Left ventricle myocardium inferior (tissue), 1 donor: ENCODE results near the gene EPPIN. TPM values are rescaled to one million over a fixed set of nuclear protein-coding genes. Genes with fewer than 3 reads are reported as not detected.

ENCODE experiments used
- DNase-seq: peaks from one replicate; pipeline ENCODE4 v3.0.0-alpha.2; 2020
- H3K27ac ChIP-seq: fragments of 200-600 bp; replicated peaks from 2 replicates; pipeline ENCODE4 v1.8.0; 2021
- H3K27me3 ChIP-seq: fragments of 200-600 bp; 2 replicates; pipeline ENCODE4 v1.8.0; 2021; ENCODE audit warnings: low read depth
- H3K36me3 ChIP-seq: fragments of 200-600 bp; 2 replicates; pipeline ENCODE4 v1.8.0; 2021
- H3K4me1 ChIP-seq: fragments of 200-600 bp; 2 replicates; pipeline ENCODE4 v1.8.0; 2021
- H3K4me3 ChIP-seq: fragments of 200-600 bp; 2 replicates; pipeline ENCODE4 v1.8.0; 2021; ENCODE audit warnings: mild to moderate bottlenecking, moderate library complexity
- H3K9me3 ChIP-seq: fragments of 200-600 bp; replicated peaks from 2 replicates; pipeline ENCODE4 v1.8.0; 2021
- intact Hi-C: fragments of 100-400 bp; cut with micrococcal nuclease; formaldehyde crosslinking; loops from one replicate; pipeline ENCODE4 v1.11.0; 2022
- long read RNA-seq: library from polyadenylated mRNA; unstranded; transcript quantifications from one replicate; pipeline ENCODE4 v2.0.0, GENCODE V29; 2021
- total RNA-seq: library from RNA; stranded (reverse); fragmentation: NEBNext Ultra II Directional; extraction: Animal tissue kit (Norgen Biotek cat#: 25700); gene quantifications from one replicate; pipeline ENCODE4 v1.2.1, GENCODE V29; 2021
- TF ChIP-seq, protein P1 (sequence below): fragments of 200-600 bp; IDR thresholded peaks from 2 replicates; pipeline ENCODE4 v1.8.0; 2021; ENCODE audit warnings: antibody characterized with exemption, mild to moderate bottlenecking, borderline replicate concordance
- donor health status: DM: no; HTN: yes; CAD: no; lungs with severe emphysema.

The EPPIN gene
- total RNA-seq, result not detected
- long read RNA-seq, result 0 reads

DNA sequence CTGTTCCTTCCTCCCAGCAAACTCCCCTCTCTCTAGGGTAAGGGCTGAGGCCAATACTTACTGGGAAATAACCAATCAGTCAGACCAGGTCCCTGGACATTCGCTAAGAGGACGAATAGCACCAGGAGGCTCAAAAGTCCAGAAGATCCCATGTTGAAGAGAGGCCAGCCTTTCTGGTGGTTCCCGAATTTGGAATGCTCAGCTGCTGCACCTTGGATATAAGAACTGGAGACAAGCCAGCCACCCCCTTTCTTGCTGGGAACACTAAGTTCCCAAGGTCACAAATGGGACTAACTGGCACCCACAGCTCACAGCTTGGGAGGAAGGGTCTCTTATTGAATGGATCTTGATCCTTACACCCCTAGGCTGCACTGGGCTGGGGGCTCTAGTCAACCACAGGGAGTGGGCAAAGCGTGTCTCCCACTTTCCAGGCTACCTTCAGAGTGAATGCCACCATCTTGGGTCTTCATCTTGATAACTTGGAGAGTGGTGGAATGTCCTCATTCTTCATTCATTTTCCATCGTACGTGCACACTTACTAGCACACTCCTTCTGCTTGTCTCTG is at the start of gene EPPIN:
TSS of gene EPPIN (minus strand) at position 196 of the 565 bp plus-strand sequence. CDS start at position 152, 44 bp downstream.
- TF ChIP-seq, protein P1, sequence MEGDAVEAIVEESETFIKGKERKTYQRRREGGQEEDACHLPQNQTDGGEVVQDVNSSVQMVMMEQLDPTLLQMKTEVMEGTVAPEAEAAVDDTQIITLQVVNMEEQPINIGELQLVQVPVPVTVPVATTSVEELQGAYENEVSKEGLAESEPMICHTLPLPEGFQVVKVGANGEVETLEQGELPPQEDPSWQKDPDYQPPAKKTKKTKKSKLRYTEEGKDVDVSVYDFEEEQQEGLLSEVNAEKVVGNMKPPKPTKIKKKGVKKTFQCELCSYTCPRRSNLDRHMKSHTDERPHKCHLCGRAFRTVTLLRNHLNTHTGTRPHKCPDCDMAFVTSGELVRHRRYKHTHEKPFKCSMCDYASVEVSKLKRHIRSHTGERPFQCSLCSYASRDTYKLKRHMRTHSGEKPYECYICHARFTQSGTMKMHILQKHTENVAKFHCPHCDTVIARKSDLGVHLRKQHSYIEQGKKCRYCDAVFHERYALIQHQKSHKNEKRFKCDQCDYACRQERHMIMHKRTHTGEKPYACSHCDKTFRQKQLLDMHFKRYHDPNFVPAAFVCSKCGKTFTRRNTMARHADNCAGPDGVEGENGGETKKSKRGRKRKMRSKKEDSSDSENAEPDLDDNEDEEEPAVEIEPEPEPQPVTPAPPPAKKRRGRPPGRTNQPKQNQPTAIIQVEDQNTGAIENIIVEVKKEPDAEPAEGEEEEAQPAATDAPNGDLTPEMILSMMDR, result no peak
- no peak for DNase-seq
- no peak within 1 kb of the TSS for H3K27ac ChIP-seq
- H3K9me3 ChIP-seq, result peaks cover 5% of the 10 kb centered on the region
- H3K4me3 ChIP-seq, result no peak within 1 kb of the TSS
- intact Hi-C loops, result no loop called here
- no peaks in the 10 kb centered on the region for H3K36me3 ChIP-seq
- no peaks in the 10 kb centered on the region for H3K4me1 ChIP-seq
- peaks cover 71% of the 10 kb centered on the region for H3K27me3 ChIP-seq

GRCh38 chr20:45595235-45595634 is 48.0 kb upstream of the EPPIN start:
- no peak overlapping the region for H3K4me3 ChIP-seq
- intact Hi-C loops, result no loop called here
- DNase-seq, result no peak
- peaks cover 50% of the 10 kb centered on the region for H3K27me3 ChIP-seq
- no peaks in the 10 kb centered on the region for H3K4me1 ChIP-seq
- TF ChIP-seq, protein P1, result no peak
- no peaks in the 10 kb centered on the region for H3K9me3 ChIP-seq
- no peak overlapping the region for H3K27ac ChIP-seq
- H3K36me3 ChIP-seq, result no peaks in the 10 kb centered on the region

GRCh38 chr20:45593498-45593897 is 46.3 kb upstream of the EPPIN start:
- H3K36me3 ChIP-seq, result no peaks in the 10 kb centered on the region
- intact Hi-C loops, result no loop called here
- H3K4me3 ChIP-seq, result no peak overlapping the region
- TF ChIP-seq, protein P1, result no peak
- H3K4me1 ChIP-seq, result no peaks in the 10 kb centered on the region
- peaks cover 46% of the 10 kb centered on the region for H3K27me3 ChIP-seq
- no peak overlapping the region for H3K27ac ChIP-seq
- no peaks in the 10 kb centered on the region for H3K9me3 ChIP-seq
- no peak for DNase-seq

DNA sequence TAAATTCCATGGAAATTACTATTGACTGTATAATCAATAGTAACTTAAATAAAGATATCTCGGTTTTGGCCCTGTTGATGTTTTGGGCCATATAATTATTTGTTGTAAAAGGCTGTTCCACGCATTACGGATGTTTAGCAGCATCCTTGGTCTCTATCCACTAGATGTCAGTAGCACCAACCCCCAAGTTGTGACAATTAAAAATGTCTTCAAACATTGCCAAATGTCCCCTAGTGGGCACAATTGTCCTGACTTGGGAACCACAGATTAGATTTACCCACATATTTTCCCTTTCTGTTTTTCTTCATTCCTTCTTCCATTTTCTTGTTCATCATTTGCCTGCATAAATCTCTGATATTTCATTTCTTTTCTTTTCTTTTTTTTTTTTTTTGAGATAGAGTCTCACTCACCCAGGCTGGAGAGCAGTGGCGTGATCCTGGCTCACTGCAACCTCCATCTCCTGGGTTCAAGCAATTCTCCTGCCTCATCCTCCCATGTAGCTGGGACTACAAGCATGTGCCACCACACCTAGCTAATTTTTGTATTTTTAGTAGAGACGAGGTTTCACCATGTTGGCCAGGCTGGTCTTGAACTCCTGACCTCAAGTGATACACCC is 45.5 kb upstream of the EPPIN start:
- no peak overlapping the region for H3K27ac ChIP-seq
- intact Hi-C loops, result no loop called here
- TF ChIP-seq, protein P1, result peak; percentile 50
- no peak for DNase-seq
- H3K4me1 ChIP-seq, result no peaks in the 10 kb centered on the region
- H3K36me3 ChIP-seq, result no peaks in the 10 kb centered on the region
- H3K27me3 ChIP-seq, result peaks cover 42% of the 10 kb centered on the region
- H3K9me3 ChIP-seq, result no peaks in the 10 kb centered on the region
- H3K4me3 ChIP-seq, result no peak overlapping the region

- H3K9me3 ChIP-seq, result no peaks in the 10 kb centered on the region
- DNase-seq, result no peak
- no peaks in the 10 kb centered on the region for H3K4me1 ChIP-seq
- TF ChIP-seq, protein P1, result no peak
- H3K27me3 ChIP-seq, result peaks cover 20% of the 10 kb centered on the region
- H3K4me3 ChIP-seq, result no peak overlapping the region
- H3K27ac ChIP-seq, result no peak overlapping the region
- no peaks in the 10 kb centered on the region for H3K36me3 ChIP-seq
- intact Hi-C loops, result no loop called here
Measured at GRCh38 chr20:45589725-45590124, 42.5 kb upstream of the EPPIN start.
